Loucy (cell line): Measurements from ENCODE around the gene IFNA7.
"Not testable (repeated sequence)": the region's sequence is repeated elsewhere in the genome, so short reads cannot be mapped to it uniquely, and the experiment has no call there.

Experiments
- H2AFZ ChIP-seq: fragments of 200-600 bp; sonication (generic); 2 replicates; pipeline ENCODE4 v1.6.0; 2016; ENCODE audit warnings: antibody characterized with exemption, mild to moderate bottlenecking, low read length, moderate library complexity
- H3F3A ChIP-seq: fragments of 200-600 bp; 2 replicates; pipeline ENCODE4 v1.6.0; 2016; ENCODE audit warnings: antibody characterized with exemption, low read depth, mild to moderate bottlenecking
- H3K27me3 ChIP-seq: fragments of 200-600 bp; sonication (generic); 2 replicates; pipeline ENCODE4 v1.6.1; 2014; ENCODE audit warnings: low read length, mild to moderate bottlenecking; ENCODE audit not compliant: insufficient read depth, poor library complexity, severe bottlenecking
- H3K36me3 ChIP-seq: fragments of 200-600 bp; sonication (generic); 2 replicates; pipeline ENCODE4 v1.6.1; 2016; ENCODE audit warnings: low read length; ENCODE audit not compliant: insufficient read depth
- H3K4me1 ChIP-seq: fragments of 200-600 bp; sonication (generic); 2 replicates; pipeline ENCODE4 v1.5.1; 2014; ENCODE audit warnings: low read length, mild to moderate bottlenecking; ENCODE audit not compliant: insufficient read depth, poor library complexity, severe bottlenecking
- H3K4me2 ChIP-seq: fragments of 200-600 bp; sonication (generic); 2 replicates; pipeline ENCODE4 v1.6.0; 2014; ENCODE audit warnings: antibody characterized with exemption, low read length, low read depth, mild to moderate bottlenecking; ENCODE audit not compliant: poor library complexity, severe bottlenecking
- H3K4me3 ChIP-seq: fragments of 200-600 bp; sonication (generic); 2 replicates; pipeline ENCODE4 v1.5.1; 2014; ENCODE audit warnings: low read length, mild to moderate bottlenecking, mixed read lengths; ENCODE audit not compliant: poor library complexity, severe bottlenecking
- H3K79me2 ChIP-seq: fragments of 200-600 bp; sonication (generic); 2 replicates; pipeline ENCODE4 v1.6.1; 2014; ENCODE audit warnings: low read length; ENCODE audit not compliant: insufficient read depth
- H3K9ac ChIP-seq: fragments of 200-600 bp; sonication (generic); 2 replicates; pipeline ENCODE4 v1.6.0; 2014; ENCODE audit warnings: mild to moderate bottlenecking, low read depth, low read length, moderate library complexity; ENCODE audit not compliant: poor library complexity, severe bottlenecking
- H3K9me2 ChIP-seq: fragments of 200-600 bp; sonication (generic); replicated peaks from 2 replicates; pipeline ENCODE4 v1.6.1; 2016; ENCODE audit warnings: low read depth, low read length, mixed read lengths
- H3K9me3 ChIP-seq: fragments of 200-600 bp; sonication (generic); 2 replicates; pipeline ENCODE4 v1.6.1; 2014; ENCODE audit warnings: mild to moderate bottlenecking, antibody characterized with exemption, low read length, low read depth; ENCODE audit not compliant: insufficient read depth
- H4K20me1 ChIP-seq: fragments of 200-600 bp; sonication (generic); 2 replicates; pipeline ENCODE4 v1.6.0; 2014; ENCODE audit warnings: antibody characterized with exemption, low read length, mild to moderate bottlenecking; ENCODE audit not compliant: insufficient read depth, poor library complexity, severe bottlenecking
- EZH2phosphoT487 ChIP-seq: fragments of 200-600 bp; IDR thresholded peaks from 2 replicates; pipeline ENCODE4 v1.6.1; 2018; ENCODE audit warnings: antibody characterized with exemption, mild to moderate bottlenecking, moderate library complexity, borderline replicate concordance
- TF ChIP-seq, protein P1 (sequence below): fragments of 200-600 bp; sonication (generic); conservative IDR thresholded peaks from 2 replicates; pipeline ENCODE4 v1.5.1; 2014; ENCODE audit warnings: mild to moderate bottlenecking, antibody characterized with exemption, low read length

Gene IFNA7

DNA sequence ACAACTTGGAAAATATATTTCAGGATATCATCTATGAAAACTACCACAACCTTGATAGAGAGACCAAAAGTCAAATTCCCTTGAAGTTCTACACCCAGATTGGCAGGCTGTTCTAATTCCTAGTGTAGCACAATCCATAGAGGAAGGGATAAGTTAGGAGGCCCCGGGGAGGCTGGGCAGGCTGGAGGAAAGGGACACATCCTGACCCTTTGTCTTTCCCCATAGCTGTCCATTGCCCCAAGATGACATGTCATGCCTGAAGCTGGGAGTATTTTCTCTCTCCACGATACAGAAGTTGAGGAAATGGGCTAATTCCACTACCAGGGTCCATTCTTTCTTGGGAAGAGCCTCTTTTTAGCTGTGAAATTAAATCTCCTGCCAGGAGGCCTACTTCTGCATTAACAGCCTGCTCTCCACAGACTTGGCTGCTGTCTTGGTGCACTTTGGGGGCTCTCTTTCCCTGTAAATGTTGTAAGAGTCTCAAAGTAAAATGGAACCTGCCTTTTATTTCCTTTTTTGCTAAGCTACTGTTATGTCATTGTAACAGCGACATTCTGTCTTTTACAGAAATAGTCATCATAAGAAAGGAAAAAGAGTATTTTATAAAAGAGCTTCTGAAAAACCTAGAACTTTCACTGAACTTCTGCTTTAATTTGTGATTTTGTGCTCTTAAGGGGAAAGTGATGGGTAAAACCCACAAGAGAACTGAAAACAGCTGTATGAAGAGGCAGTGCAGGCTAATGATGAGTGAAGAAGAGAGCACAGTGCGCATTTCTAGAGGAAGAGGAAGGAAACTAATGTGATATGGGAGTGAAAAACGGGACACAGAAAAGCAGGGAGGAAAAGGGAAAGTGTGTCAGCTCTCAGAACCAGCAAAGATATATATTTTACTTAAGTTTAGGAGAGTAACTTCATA is 11.7 kb upstream of the IFNA7 start:
- not testable (repeated sequence) for H3K4me2 ChIP-seq

DNA sequence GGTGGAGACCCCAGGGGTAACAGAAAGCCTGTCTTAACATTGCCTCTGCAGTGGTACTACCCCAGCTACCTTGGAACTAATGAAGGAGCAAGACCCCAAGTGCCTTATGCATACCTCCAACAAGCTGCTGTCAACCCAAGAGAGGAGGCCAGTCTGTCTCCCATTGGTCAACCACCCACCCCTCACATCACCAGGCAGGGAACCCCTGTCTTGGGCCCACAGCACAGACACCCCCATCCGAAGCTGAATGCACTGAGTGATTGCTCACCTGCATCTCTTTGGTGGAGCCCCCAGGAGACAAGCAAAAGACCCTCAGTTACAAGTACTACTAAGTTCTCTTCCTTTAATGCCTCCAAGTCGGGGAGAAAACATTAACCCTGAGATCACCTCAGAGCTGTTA is 10.2 kb upstream of the IFNA7 start:
- H3K4me3 ChIP-seq, H3K36me3 ChIP-seq, H4K20me1 ChIP-seq, H3K9me2 ChIP-seq, H3K4me1 ChIP-seq, H3F3A ChIP-seq, H3K27me3 ChIP-seq, H3K9me3 ChIP-seq, H2AFZ ChIP-seq, H3K9ac ChIP-seq, H3K4me2 ChIP-seq, H3K79me2 ChIP-seq: not testable (repeated sequence)

More for the DNA sequence above, 11.7 kb upstream of the IFNA7 start:
- not testable (repeated sequence) for H3K27me3 ChIP-seq, H3K4me1 ChIP-seq, H3K9me3 ChIP-seq, H3F3A ChIP-seq, H3K9me2 ChIP-seq, H3K4me3 ChIP-seq, H4K20me1 ChIP-seq, H3K9ac ChIP-seq, H3K79me2 ChIP-seq, H3K36me3 ChIP-seq
- H2AFZ ChIP-seq: peak overlapping the region; percentile 88
- TF ChIP-seq, protein P1, sequence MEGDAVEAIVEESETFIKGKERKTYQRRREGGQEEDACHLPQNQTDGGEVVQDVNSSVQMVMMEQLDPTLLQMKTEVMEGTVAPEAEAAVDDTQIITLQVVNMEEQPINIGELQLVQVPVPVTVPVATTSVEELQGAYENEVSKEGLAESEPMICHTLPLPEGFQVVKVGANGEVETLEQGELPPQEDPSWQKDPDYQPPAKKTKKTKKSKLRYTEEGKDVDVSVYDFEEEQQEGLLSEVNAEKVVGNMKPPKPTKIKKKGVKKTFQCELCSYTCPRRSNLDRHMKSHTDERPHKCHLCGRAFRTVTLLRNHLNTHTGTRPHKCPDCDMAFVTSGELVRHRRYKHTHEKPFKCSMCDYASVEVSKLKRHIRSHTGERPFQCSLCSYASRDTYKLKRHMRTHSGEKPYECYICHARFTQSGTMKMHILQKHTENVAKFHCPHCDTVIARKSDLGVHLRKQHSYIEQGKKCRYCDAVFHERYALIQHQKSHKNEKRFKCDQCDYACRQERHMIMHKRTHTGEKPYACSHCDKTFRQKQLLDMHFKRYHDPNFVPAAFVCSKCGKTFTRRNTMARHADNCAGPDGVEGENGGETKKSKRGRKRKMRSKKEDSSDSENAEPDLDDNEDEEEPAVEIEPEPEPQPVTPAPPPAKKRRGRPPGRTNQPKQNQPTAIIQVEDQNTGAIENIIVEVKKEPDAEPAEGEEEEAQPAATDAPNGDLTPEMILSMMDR: peak; percentile 61

DNA sequence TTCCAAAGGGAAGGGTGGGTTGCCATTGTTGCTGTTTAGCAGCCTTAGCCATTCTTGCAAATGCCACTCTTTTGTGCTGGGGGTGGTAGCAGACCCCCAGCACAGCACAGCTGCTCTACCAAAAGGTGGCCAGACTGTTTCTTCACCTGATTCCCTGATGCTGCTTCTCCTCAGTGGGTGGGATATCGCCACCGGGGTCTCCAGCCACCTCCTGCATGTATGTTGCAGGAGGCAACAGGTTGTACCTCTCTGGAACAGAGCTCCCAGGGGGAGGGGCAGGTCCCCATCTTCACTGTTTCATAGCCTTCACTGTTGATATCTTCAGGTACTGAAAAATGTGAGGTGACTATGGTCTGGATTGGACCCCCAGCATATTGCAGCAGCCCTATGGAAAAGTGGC is 8.8 kb upstream of the IFNA7 start:
- not testable (repeated sequence) for H3K79me2 ChIP-seq, H3F3A ChIP-seq, H4K20me1 ChIP-seq, H3K9ac ChIP-seq, H3K36me3 ChIP-seq, H3K4me2 ChIP-seq, H3K27me3 ChIP-seq, H3K4me1 ChIP-seq, H3K4me3 ChIP-seq, H3K9me2 ChIP-seq, H3K9me3 ChIP-seq, H2AFZ ChIP-seq

- no peaks in the 10 kb centered on the region for H3K27me3 ChIP-seq
Measured at GRCh38 chr9:21210311-21210710, 8.3 kb upstream of the IFNA7 start.

DNA sequence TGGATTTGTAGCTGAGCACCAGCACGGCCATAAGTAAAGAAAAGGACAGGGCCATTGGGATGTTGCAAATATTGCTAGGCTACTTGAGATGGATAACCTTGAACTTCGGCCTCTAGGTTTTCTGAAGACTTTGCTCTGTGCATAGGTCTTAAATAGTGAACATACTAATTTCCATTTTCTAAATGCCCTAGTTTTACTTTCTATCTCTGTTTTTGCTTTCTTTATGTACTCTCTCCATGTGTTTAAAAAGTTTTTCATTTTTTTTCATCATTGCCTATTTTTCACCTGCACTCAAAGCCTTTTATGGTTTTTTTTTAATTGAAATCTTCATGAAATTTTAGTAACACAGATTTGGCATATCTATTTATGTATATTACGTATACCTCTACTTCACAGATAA is 5.0 kb upstream of the IFNA7 start, which contains the start of gene IFNA10:
Gene IFNA10, minus strand, starts transcription at position 101 of the 400 bp plus-strand sequence. Its CDS starts 46 bp downstream, at position 55.
- not testable (repeated sequence) for H3K9ac ChIP-seq, H3K9me2 ChIP-seq, H3K4me1 ChIP-seq, H4K20me1 ChIP-seq, H2AFZ ChIP-seq, H3K4me2 ChIP-seq, H3K36me3 ChIP-seq, H3F3A ChIP-seq, H3K27me3 ChIP-seq, H3K4me3 ChIP-seq, H3K79me2 ChIP-seq, H3K9me3 ChIP-seq

More at GRCh38 chr9:21210311-21210710, 8.3 kb upstream of the IFNA7 start:
- H2AFZ ChIP-seq: no peak overlapping the region
- no peaks in the 10 kb centered on the region for H3F3A ChIP-seq
- no peaks in the 10 kb centered on the region for H4K20me1 ChIP-seq
- H3K9ac ChIP-seq: no peak overlapping the region
- no peaks in the 10 kb centered on the region for H3K4me1 ChIP-seq
- no peaks in the 10 kb centered on the region for H3K79me2 ChIP-seq
- no peaks in the 10 kb centered on the region for H3K9me2 ChIP-seq
- H3K4me3 ChIP-seq: no peak overlapping the region
- no peak overlapping the region for H3K4me2 ChIP-seq
- TF ChIP-seq, protein P1: no peak
- no peak for TF ChIP-seq EZH2phosphoT487
- no peaks in the 10 kb centered on the region for H3K36me3 ChIP-seq
- no peaks in the 10 kb centered on the region for H3K9me3 ChIP-seq
